Right atrium auricular region (tissue), 2 donors: ENCODE data around the gene NPRL2. TPM values are rescaled to one million over a fixed set of nuclear protein-coding genes. Genes with fewer than 3 reads are reported as not detected.

Source experiments
- DNase-seq: peaks from one replicate; pipeline ENCODE4 v3.0.0-alpha.2; 2019; ENCODE audit warnings: low spot score
- H3K27ac ChIP-seq, 2 donors: fragments of 200-600 bp; sonication (generic); 1 replicate in 1 of 2; 2 replicates in 1 of 2; pipeline ENCODE4 v1.5.1; 2016 to 2019
- H3K27me3 ChIP-seq, 2 donors: fragments of 200-600 bp; sonication (generic); one replicate each; pipeline versions ENCODE4 v1.5.1 to v1.6.0; 2017 to 2019
- H3K36me3 ChIP-seq: fragments of 200-600 bp; sonication (generic); one replicate; pipeline ENCODE4 v1.5.1; 2016
- H3K4me1 ChIP-seq, 2 donors: fragments of 200-600 bp; sonication (generic); one replicate each; pipeline versions ENCODE4 v1.5.1 to v1.6.0; 2017 to 2019
- H3K4me3 ChIP-seq, 2 donors: fragments of 200-600 bp; sonication (generic); 1 replicate in 1 of 2; 2 replicates in 1 of 2; pipeline ENCODE4 v1.5.1; 2017 to 2019; ENCODE audit warnings: mild to moderate bottlenecking in 1 of 2, moderate library complexity in 1 of 2
- H3K9me3 ChIP-seq, 2 donors: fragments of 200-600 bp; sonication (generic); one replicate each; pipeline ENCODE4 v1.5.1; 2019
- total RNA-seq, 2 donors: library from RNA; depleted of rRNA; stranded (reverse); fragments of >200 nt; gene quantifications; one replicate each; pipeline ENCODE4 v1.1.0, GENCODE V29; 2016
- TF ChIP-seq, protein P1 (sequence below), 2 donors: fragments of 200-600 bp; sonication (generic); IDR thresholded peaks; one replicate each; pipeline ENCODE4 v1.5.1; 2019; ENCODE audit warnings: antibody characterized with exemption in 2 of 2

Gene NPRL2
- total RNA-seq, 2 donors from 2014 or later = 12.5 to 20.3 TPM

DNA sequence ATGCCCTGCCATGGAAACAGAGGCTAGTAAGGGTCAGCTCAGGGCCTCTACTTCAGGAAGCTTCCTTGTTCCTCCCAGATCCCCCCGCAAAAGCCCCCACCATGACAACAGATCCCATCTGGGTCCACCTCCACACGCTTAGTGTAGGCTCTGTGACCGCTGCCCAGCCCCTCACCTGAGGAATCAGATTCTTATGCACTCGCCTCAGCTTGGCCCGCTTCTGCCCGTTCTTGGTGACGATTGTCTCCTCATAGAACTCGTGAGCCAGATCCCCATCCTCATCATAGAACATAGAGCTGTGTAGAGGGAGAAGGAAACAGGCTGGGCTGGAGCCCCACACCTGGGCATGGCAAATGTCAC lies 24.4 kb downstream of the NPRL2 start:
- Histone ChIP-seq H3K27me3 (no peaks in the 10 kb centered on the region), H3K4me3 (no peak overlapping the region), H3K36me3 (peaks cover 29% of the 10 kb centered on the region), H3K4me1 (peaks cover 0 to 66% of the 10 kb centered on the region in 2 donors), H3K9me3 (no peaks in the 10 kb centered on the region), H3K27ac (peak overlapping the region in 1 of 2 donors; percentile 93)
- TF ChIP-seq, protein P1, sequence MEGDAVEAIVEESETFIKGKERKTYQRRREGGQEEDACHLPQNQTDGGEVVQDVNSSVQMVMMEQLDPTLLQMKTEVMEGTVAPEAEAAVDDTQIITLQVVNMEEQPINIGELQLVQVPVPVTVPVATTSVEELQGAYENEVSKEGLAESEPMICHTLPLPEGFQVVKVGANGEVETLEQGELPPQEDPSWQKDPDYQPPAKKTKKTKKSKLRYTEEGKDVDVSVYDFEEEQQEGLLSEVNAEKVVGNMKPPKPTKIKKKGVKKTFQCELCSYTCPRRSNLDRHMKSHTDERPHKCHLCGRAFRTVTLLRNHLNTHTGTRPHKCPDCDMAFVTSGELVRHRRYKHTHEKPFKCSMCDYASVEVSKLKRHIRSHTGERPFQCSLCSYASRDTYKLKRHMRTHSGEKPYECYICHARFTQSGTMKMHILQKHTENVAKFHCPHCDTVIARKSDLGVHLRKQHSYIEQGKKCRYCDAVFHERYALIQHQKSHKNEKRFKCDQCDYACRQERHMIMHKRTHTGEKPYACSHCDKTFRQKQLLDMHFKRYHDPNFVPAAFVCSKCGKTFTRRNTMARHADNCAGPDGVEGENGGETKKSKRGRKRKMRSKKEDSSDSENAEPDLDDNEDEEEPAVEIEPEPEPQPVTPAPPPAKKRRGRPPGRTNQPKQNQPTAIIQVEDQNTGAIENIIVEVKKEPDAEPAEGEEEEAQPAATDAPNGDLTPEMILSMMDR (IDR thresholded peaks at IDR 0.05) = no peak
- DNase-seq = no peak

GRCh38 chr3:50325497-50326181 lies 24.9 kb downstream of the NPRL2 start:
- H3K27me3 ChIP-seq = no peaks in the 10 kb centered on the region
- peak overlapping the region in 1 of 2 donors; percentile 93 for H3K27ac ChIP-seq
- TF ChIP-seq, protein P1 (IDR thresholded peaks at IDR 0.05) = no peak
- H3K9me3 ChIP-seq = no peaks in the 10 kb centered on the region
- H3K36me3 ChIP-seq = peaks cover 24% of the 10 kb centered on the region
- DNase-seq = no peak
- H3K4me1 ChIP-seq = peaks cover 0 to 66% of the 10 kb centered on the region in 2 donors
- no peak overlapping the region for H3K4me3 ChIP-seq

DNA sequence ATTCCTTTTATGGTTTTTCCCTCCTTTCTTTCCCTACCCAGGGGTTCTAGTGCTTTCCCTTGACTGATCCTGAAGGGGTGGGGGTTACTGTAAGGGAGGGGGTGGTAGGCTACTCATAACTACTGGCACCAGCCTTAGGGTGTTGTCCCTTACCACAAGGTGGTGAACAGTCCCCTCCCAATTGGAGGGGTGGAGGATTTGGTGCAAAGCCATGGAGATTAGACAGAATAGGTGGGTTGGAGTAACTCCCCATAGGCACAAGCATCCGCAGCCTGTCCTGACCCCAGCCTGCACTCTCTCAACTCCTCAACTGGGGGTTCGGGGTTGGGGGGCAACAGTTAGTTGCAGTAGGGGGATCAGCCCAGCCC lies 25.5 kb downstream of the NPRL2 start:
- DNase-seq = no peak

DNA sequence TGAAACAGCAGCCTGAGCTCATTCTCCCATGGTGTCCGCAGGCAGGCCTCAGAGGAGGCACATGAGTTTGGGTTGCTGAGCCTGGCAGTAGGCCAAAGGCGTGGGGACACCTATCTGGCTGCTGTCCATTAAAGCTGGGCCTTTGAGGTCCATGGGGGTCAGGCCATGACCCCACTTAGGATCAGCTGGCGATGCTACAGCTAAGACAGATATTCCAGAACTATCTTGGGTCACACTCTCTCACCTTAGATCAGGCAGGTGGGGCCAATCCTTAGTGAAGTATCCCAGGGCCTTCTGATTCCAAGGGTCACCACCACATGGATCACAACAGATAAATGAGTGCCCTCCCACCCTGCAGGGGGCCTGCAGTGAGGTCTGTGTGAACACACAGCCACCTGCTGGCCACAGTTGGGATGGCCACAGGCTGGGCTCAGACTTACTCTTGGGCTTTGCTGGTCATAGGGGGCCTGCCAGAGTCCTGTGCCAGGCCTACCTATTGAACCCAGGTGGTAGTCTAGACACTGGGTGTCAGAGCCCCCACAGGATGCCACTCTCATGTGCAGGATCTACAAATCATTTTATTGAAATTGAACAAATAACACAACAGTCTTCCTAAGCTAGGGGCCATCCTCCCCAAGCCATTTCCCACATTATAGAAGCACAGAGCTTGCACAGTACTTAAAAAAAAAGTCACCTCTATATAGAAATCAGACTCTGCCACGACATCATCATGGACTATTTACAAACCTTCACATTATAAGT lies 26.0 kb downstream of the NPRL2 start:
- TF ChIP-seq, protein P1 (IDR thresholded peaks at IDR 0.05) = peak; percentile 80 to 91
- DNase-seq = peak; percentile 76
- peaks cover 0 to 77% of the 10 kb centered on the region in 2 donors for H3K4me1 ChIP-seq

More for the DNA sequence above, 25.5 kb downstream of the NPRL2 start:
- TF ChIP-seq, protein P1 (IDR thresholded peaks at IDR 0.05) = no peak
- H3K27ac ChIP-seq = peak overlapping the region; percentile 93
- peaks cover 0 to 71% of the 10 kb centered on the region in 2 donors for H3K4me1 ChIP-seq
- no peaks in the 10 kb centered on the region for H3K9me3 ChIP-seq
- H3K36me3 ChIP-seq = peaks cover 18% of the 10 kb centered on the region
- no peak overlapping the region for H3K4me3 ChIP-seq
- H3K27me3 ChIP-seq = no peaks in the 10 kb centered on the region

DNA sequence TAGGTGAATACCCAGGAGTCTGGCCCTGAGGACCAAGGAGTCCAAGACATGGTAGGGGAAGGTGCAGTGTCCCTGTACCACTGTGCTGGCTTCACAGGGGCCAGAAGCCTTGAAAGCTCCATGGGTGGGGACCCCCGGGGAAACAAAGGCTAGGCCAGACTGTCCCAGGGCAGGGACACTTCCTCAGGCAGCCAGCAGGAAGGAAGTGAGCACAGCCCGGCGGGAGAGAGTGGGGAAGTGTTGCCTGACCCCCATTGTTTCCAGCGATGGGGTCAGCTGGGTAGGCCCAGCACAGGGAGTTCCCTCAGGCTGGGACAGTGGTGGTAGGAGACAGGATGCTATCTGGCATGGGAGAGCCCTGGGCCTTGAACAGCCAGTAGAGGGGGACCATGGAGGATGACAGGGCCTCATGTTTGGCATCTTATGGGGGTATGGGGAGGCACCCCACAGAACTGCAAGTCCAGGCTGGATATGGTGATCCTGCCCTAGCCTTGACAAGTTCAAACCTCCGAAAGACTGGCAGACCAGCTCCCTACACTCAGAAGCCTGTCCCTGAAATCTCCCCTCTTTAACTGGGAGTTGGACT lies 26.9 kb downstream of the NPRL2 start:
- H3K36me3 ChIP-seq = peaks cover 13% of the 10 kb centered on the region
- peak; percentile 75 for DNase-seq
- H3K4me1 ChIP-seq = peaks cover 0 to 80% of the 10 kb centered on the region in 2 donors
- peak overlapping the region; percentile 93 for H3K27ac ChIP-seq
- H3K9me3 ChIP-seq = no peaks in the 10 kb centered on the region
- no peak overlapping the region for H3K4me3 ChIP-seq
- no peaks in the 10 kb centered on the region for H3K27me3 ChIP-seq
- TF ChIP-seq, protein P1 (IDR thresholded peaks at IDR 0.05) = no peak

More for the DNA sequence above, 26.0 kb downstream of the NPRL2 start:
- H3K27me3 ChIP-seq = no peaks in the 10 kb centered on the region
- peaks cover 13% of the 10 kb centered on the region for H3K36me3 ChIP-seq
- H3K4me3 ChIP-seq = no peak overlapping the region
- no peaks in the 10 kb centered on the region for H3K9me3 ChIP-seq
- H3K27ac ChIP-seq = peak overlapping the region; percentile 93
